ENCODE data around the gene POU2F1. TPM values are rescaled to one million over a fixed set of nuclear protein-coding genes. Genes with fewer than 3 reads are reported as not detected.
A peak's percentile ranks its signal among the peaks of the same experiment; 100 is the strongest.

The POU2F1 gene
- total and polyA plus RNA-seq, 2 donors (not counting 1 experiment from before 2014, with no cell fraction given): 5.2 to 48.8 TPM

DNA sequence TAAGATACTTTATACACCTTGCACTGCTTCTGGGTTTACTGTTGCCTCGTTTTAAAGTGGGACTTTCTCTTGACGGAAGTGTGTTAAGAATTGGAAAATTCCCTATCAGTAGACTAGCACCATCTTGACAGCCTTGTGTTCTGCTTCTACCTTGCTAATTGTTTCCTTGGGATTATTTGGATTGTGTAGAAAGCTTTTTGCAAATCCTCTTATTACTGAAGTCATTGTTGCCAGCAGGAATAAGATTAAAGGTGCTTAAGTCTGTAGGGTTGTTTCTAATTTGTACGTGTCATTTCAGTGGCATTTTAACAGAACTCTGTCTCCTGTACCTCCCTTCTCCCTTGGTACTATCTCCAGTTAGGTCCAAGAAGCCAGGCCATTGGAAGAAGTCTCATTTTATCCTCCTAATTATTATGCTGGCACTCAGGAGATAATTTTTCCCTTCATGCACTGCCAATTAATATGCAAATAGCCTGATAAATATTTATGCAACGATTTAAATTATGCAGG lies 107.7 kb downstream of the POU2F1 start:
- Histone ChIP-seq H3K27me3 (replicated peaks in 1 of 4; ENCODE audit: control extremely low read depth in 1 of 4, control insufficient read depth in 3 of 4, insufficient read depth in 4 of 4, low read length in 3 of 4) (no peaks in the 10 kb centered on the region), H3K4me3 (ENCODE audit: control extremely low read depth in 1 of 5, extremely low read depth in 1 of 5, insufficient read depth in 1 of 5, low read depth in 2 of 5, low read length in 4 of 5) (peak overlapping the region in 2 of 5 experiments; percentile 56 to 67), H3K9me3 (ENCODE audit: control extremely low read depth in 1 of 3, control insufficient read depth in 2 of 3, insufficient read depth in 1 of 3, low read length in 2 of 3) (peaks cover 4 to 36% (median 18%) of the 10 kb centered on the region in 3 donors), H3K27ac (ENCODE audit: low read length in 2 of 2) (peak overlapping the region; percentile 85 to 86), H3K4me2 (replicated peaks; ENCODE audit: low read depth, low read length, poor library complexity, severe bottlenecking) (peak overlapping the region; percentile 85), H4K20me1 (ENCODE audit: control insufficient read depth, insufficient read depth, low read length, poor library complexity, severe bottlenecking) (no peaks in the 10 kb centered on the region), H3K9ac (ENCODE audit: low read length) (peak overlapping the region; percentile 67), H3K36me3 (replicated peaks in 1 of 2; ENCODE audit: control extremely low read depth in 1 of 2, control insufficient read depth in 1 of 2, extremely low read depth in 1 of 2, insufficient read depth in 2 of 2, low read length in 1 of 2) (peaks cover 5 to 7% of the 10 kb centered on the region in 2 experiments), H3K4me1 (ENCODE audit: control insufficient read depth in 2 of 2, insufficient read depth in 2 of 2, low read length in 2 of 2) (peaks cover 30 to 48% of the 10 kb centered on the region in 2 donors), H3K79me2 (ENCODE audit: control insufficient read depth, insufficient read depth, low read length) (peaks cover 40% of the 10 kb centered on the region), H2AFZ (ENCODE audit: insufficient read depth, low read depth, low read length, poor library complexity, severe bottlenecking) (no peak overlapping the region)
- Mint-ChIP-seq H3K27ac (peak overlapping the region; percentile 91), H3K4me3 (peak overlapping the region; percentile 78), H3K9me3 (ENCODE audit: insufficient read depth) (peaks cover 4% of the 10 kb centered on the region), H3K4me1 (peaks cover 54% of the 10 kb centered on the region), H3K27me3 (no peaks in the 10 kb centered on the region)
- POLR2A ChIA-PET: interaction anchor here (1.6 kb wide), 1 partner anchor 107 kb away, joined by 13 read pairs; the partner anchor contains the start of gene POU2F1
- WGBS (ENCODE audit: insufficient coverage): 0% methylated on average over 1 of the region's 4 CpGs
- TF ChIP-seq EZH2 (IDR thresholded peaks at IDR 0.05; ENCODE audit: borderline replicate concordance, insufficient read depth, low read depth, low read length, poor library complexity, severe bottlenecking): no peak
- TF ChIP-seq, protein P1, sequence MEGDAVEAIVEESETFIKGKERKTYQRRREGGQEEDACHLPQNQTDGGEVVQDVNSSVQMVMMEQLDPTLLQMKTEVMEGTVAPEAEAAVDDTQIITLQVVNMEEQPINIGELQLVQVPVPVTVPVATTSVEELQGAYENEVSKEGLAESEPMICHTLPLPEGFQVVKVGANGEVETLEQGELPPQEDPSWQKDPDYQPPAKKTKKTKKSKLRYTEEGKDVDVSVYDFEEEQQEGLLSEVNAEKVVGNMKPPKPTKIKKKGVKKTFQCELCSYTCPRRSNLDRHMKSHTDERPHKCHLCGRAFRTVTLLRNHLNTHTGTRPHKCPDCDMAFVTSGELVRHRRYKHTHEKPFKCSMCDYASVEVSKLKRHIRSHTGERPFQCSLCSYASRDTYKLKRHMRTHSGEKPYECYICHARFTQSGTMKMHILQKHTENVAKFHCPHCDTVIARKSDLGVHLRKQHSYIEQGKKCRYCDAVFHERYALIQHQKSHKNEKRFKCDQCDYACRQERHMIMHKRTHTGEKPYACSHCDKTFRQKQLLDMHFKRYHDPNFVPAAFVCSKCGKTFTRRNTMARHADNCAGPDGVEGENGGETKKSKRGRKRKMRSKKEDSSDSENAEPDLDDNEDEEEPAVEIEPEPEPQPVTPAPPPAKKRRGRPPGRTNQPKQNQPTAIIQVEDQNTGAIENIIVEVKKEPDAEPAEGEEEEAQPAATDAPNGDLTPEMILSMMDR (IDR thresholded peaks at IDR 0.05): no peak
- DNase-seq: no peak
- ATAC-seq (ENCODE audit: low read depth): no peak
- intact Hi-C loops (cut with micrococcal nuclease): loop anchor here (2.0 to 10.0 kb wide), 3 partner anchors 61 to 608 kb away; partner anchors contain the start of genes DCAF6 and MPC2
- CTCF ChIA-PET: interaction anchor here (0.9 to 3.5 kb wide), 5 partner anchors 12 to 204 kb away, joined by 3 to 23 read pairs (median 4); no protein-coding TSS in a partner anchor
